Breast epithelium (tissue), 4 donors: ENCODE data around the gene UBASH3B. TPM values are rescaled to one million over a fixed set of nuclear protein-coding genes. Genes with fewer than 3 reads are reported as not detected.

ENCODE experiments used
- DNase-seq, 2 donors: peaks; one replicate each; pipeline ENCODE4 v3.0.0-alpha.2; 2019; ENCODE audit warnings: low spot score in 2 of 2
- H3K27ac ChIP-seq, 2 donors: fragments of 200-600 bp; sonication (generic) in 1 of 2; one replicate each; pipeline ENCODE4 v1.5.1; 2016 to 2019; ENCODE audit warnings: mild to moderate bottlenecking in 1 of 2
- H3K27me3 ChIP-seq, 2 donors: fragments of 200-600 bp; sonication (generic) in 1 of 2; one replicate each; pipeline versions ENCODE4 v1.5.1 to v1.6.0; 2017 to 2019; ENCODE audit warnings: control low read depth in 1 of 2, mild to moderate bottlenecking in 1 of 2
- H3K36me3 ChIP-seq: fragments of 200-600 bp; one replicate; pipeline ENCODE4 v1.5.1; 2019
- H3K4me1 ChIP-seq, 2 donors: fragments of 200-600 bp; sonication (generic); one replicate each; pipeline ENCODE4 v1.5.1; 2016 to 2019; ENCODE audit warnings: control low read depth in 1 of 2
- H3K4me3 ChIP-seq, 3 donors: fragments of 200-600 bp; sonication (generic); 1 replicate in 2 of 3; 2 replicates in 1 of 3; pipeline ENCODE4 v1.5.1; 2016 to 2019; ENCODE audit warnings: mild to moderate bottlenecking in 3 of 3, moderate library complexity in 2 of 3
- H3K9me3 ChIP-seq, 2 donors: fragments of 200-600 bp; sonication (generic) in 1 of 2; one replicate each; pipeline ENCODE4 v1.5.1; 2016 to 2019; ENCODE audit warnings: control low read depth in 1 of 2
- POLR2A ChIP-seq: fragments of 450-650 bp; IDR thresholded peaks from one replicate; pipeline ENCODE4 v1.6.1; 2016; ENCODE audit warnings: antibody characterized with exemption, mild to moderate bottlenecking, moderate library complexity
- POLR2AphosphoS5 ChIP-seq, 3 donors: sonication (generic); formaldehyde crosslinking; IDR thresholded peaks; one replicate each; pipeline ENCODE4 v1.6.1; 2017; ENCODE audit warnings: antibody characterized with exemption in 3 of 3
- intact Hi-C: fragments of 100-400 bp; cut with DNase I; formaldehyde crosslinking; loops from one replicate; pipeline ENCODE4 v1.15.1; 2023; ENCODE audit warnings: low total_unique reads
- total RNA-seq, 3 donors: library from RNA; depleted of rRNA; stranded (reverse); fragments of >200 nt; gene quantifications; one replicate each; pipeline ENCODE4 v1.1.0, GENCODE V29; 2016
- TF ChIP-seq, protein P1 (sequence below), 3 donors: fragments of 450-650 bp; IDR thresholded peaks; one replicate each; pipeline ENCODE4 v1.5.1; 2016 to 2017; ENCODE audit warnings: antibody characterized with exemption in 3 of 3, mild to moderate bottlenecking in 3 of 3, moderate library complexity in 3 of 3

UBASH3B gene
- total RNA-seq, 3 donors from 2014 or later: 4.7 to 6.2 (median 4.8) TPM

DNA sequence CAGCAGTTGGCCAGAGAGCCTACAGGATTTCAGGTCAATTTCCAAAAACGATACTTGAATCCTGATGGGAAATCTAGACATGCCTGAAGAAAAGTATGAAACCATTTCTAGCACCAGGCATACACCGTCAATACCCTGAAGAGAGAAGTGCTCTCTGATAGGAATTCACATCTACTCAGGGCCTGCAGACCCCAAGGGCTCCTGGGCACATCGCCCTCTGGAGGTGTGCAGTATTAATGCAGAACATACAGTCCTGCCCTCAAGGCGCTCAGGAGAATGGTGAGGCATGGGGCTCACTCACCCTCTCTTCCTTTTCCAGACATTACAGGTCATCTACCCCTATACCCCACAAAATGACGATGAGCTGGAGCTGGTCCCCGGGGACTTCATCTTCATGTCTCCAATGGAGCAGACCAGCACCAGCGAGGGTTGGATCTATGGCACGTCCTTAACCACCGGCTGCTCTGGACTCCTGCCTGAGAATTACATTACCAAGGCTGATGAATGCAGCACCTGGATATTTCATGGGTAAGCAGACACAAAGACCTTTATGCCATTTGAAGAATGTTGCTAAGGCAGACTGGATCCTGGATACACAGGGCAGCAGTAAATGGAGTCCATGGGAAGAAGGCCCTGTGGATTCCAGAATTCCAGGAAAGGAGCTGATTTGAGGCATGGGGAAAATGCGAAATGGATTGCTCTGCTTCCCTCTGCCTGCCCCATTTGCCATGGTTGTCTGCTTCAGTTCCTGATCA lies 133.4 kb downstream of the UBASH3B start:
- no peak overlapping the region for H3K27ac ChIP-seq
- H3K27me3 ChIP-seq: no peaks in the 10 kb centered on the region
- TF ChIP-seq, protein P1, sequence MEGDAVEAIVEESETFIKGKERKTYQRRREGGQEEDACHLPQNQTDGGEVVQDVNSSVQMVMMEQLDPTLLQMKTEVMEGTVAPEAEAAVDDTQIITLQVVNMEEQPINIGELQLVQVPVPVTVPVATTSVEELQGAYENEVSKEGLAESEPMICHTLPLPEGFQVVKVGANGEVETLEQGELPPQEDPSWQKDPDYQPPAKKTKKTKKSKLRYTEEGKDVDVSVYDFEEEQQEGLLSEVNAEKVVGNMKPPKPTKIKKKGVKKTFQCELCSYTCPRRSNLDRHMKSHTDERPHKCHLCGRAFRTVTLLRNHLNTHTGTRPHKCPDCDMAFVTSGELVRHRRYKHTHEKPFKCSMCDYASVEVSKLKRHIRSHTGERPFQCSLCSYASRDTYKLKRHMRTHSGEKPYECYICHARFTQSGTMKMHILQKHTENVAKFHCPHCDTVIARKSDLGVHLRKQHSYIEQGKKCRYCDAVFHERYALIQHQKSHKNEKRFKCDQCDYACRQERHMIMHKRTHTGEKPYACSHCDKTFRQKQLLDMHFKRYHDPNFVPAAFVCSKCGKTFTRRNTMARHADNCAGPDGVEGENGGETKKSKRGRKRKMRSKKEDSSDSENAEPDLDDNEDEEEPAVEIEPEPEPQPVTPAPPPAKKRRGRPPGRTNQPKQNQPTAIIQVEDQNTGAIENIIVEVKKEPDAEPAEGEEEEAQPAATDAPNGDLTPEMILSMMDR (IDR thresholded peaks at IDR 0.05): no peak
- TF ChIP-seq POLR2AphosphoS5 (IDR thresholded peaks at IDR 0.05) (no peak), POLR2A (no peak)
- no peaks in the 10 kb centered on the region for H3K9me3 ChIP-seq
- no peaks in the 10 kb centered on the region for H3K36me3 ChIP-seq
- intact Hi-C loops: no loop called here
- no peak overlapping the region for H3K4me3 ChIP-seq
- DNase-seq: no peak
- H3K4me1 ChIP-seq: no peaks in the 10 kb centered on the region

DNA sequence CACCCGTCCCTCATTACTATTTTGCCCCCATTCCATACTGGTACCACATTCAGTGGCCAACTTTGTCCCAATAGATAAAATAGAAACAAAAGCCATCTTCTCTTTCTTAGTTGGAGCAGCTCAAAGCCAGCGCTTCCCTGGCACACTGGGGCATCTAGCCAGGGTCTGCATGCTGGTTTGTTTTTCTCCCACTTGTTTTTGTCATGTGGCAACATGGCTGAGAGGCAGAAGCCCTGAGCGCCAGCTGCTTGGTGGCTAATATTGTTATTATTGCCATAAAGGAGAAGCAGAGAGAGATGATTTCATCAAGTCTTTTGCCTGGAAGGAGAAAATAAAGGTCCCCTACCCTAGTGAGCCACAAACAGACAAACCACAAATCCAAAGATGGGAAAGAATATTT lies 134.4 kb downstream of the UBASH3B start:
- Histone ChIP-seq H3K9me3 (no peaks in the 10 kb centered on the region), H3K36me3 (no peaks in the 10 kb centered on the region), H3K4me3 (no peak overlapping the region), H3K27ac (no peak overlapping the region), H3K4me1 (no peaks in the 10 kb centered on the region), H3K27me3 (no peaks in the 10 kb centered on the region)
- DNase-seq: no peak
- TF ChIP-seq POLR2A (no peak), POLR2AphosphoS5 (IDR thresholded peaks at IDR 0.05) (no peak)
- TF ChIP-seq, protein P1 (IDR thresholded peaks at IDR 0.05): no peak
- intact Hi-C loops: no loop called here

DNA sequence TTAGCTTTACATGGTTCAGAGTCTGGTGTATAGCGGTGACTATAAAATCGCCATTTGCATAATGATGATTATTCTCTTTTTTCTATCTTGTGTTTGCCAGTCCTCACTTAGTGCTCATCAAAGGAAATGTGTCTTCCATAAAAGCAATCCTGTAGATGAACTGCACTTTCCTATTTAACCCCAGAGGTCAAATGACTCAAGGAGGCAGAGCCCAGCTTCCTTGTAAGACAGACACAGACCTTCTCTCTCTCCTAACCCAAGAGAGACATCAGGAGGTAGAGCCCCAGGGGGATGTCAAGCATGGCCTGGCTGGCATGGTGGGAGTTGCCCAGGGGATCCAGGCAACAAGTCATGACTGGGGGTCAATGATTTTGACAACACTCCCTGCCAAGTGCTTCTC lies 135.9 kb downstream of the UBASH3B start:
- intact Hi-C loops: no loop called here
- Histone ChIP-seq H3K36me3 (no peaks in the 10 kb centered on the region), H3K4me1 (no peaks in the 10 kb centered on the region), H3K9me3 (no peaks in the 10 kb centered on the region), H3K27ac (no peak overlapping the region), H3K27me3 (no peaks in the 10 kb centered on the region), H3K4me3 (no peak overlapping the region)
- TF ChIP-seq POLR2A (no peak), POLR2AphosphoS5 (IDR thresholded peaks at IDR 0.05) (no peak)
- TF ChIP-seq, protein P1 (IDR thresholded peaks at IDR 0.05): no peak
- DNase-seq: no peak

DNA sequence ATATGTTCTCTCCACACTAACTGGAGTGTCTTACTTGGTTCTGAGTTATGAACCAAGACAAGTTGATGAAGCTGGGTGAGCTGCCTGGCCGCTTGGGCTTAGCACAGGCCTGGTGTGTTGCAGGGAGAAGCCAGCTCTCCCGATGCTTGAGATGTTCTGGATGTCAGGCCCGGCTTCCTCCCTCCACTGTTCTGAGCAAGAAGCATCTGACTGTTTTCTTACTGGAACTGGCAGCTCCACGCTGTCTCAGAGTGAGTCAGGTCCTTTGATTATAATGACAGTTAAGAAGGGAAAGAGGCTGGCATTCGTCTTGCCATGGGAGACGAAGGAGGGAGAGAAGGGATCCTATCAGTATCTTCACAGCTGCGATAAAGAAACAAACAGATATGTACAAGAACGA lies 136.3 kb downstream of the UBASH3B start:
- Histone ChIP-seq H3K4me1 (no peaks in the 10 kb centered on the region), H3K9me3 (no peaks in the 10 kb centered on the region), H3K27me3 (no peaks in the 10 kb centered on the region), H3K4me3 (no peak overlapping the region), H3K27ac (no peak overlapping the region), H3K36me3 (no peaks in the 10 kb centered on the region)
- no peak for TF ChIP-seq POLR2A
- TF ChIP-seq, protein P1 (IDR thresholded peaks at IDR 0.05): no peak
- no peak for TF ChIP-seq POLR2AphosphoS5 (IDR thresholded peaks at IDR 0.05)
- intact Hi-C loops: no loop called here
- DNase-seq: no peak

DNA sequence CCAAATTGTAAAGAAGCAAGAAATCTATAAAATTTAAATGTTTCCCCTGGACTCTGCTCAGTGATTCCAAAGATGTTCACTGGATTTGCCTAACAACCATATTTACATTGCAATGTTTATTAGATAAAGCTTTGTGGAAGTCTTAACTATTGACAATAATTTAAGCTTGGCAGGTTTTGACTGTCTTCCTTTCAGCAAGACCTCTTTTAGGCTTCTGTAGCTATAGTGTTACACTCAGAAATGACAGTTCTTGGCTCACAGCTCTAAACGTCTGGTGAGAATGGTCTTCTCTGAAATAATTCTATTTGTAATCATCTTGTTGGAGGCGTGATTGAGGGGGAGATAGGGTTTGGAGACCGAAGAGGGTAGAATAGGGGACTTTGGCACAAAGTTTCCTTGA lies 138.0 kb downstream of the UBASH3B start:
- TF ChIP-seq, protein P1 (IDR thresholded peaks at IDR 0.05): no peak
- Histone ChIP-seq H3K4me3 (no peak overlapping the region), H3K27ac (no peak overlapping the region), H3K27me3 (no peaks in the 10 kb centered on the region), H3K9me3 (no peaks in the 10 kb centered on the region), H3K36me3 (no peaks in the 10 kb centered on the region), H3K4me1 (no peaks in the 10 kb centered on the region)
- intact Hi-C loops: no loop called here
- no peak for DNase-seq
